H9 (cell line): Measurements from ENCODE around the gene TMPRSS6. TPM values are rescaled to one million over a fixed set of nuclear protein-coding genes. Genes with fewer than 3 reads are reported as not detected.

ENCODE experiments used
- DNase-seq: peaks from one replicate; pipeline ENCODE4 v3.0.0-alpha.2; 2017
- H2AFZ ChIP-seq: one replicate; pipeline ENCODE4 v1.6.1; 2013; ENCODE audit warnings: mild to moderate bottlenecking, low read length, control low read depth, moderate library complexity
- H2AK5ac ChIP-seq: 2 replicates; pipeline ENCODE4 v1.6.1; 2013; ENCODE audit warnings: low read length, control low read depth, mixed read lengths; ENCODE audit not compliant: insufficient read length
- H2BK120ac ChIP-seq: one replicate; pipeline ENCODE4 v1.6.1; 2013; ENCODE audit warnings: low read depth, mild to moderate bottlenecking, low read length, control low read depth, inconsistent platforms; ENCODE audit not compliant: poor library complexity, severe bottlenecking
- H2BK12ac ChIP-seq: 2 replicates; pipeline ENCODE4 v1.6.1; 2013; ENCODE audit warnings: low read length, control low read depth, mixed read lengths, low read depth; ENCODE audit not compliant: insufficient read length
- H2BK15ac ChIP-seq: 2 replicates; pipeline ENCODE4 v1.6.1; 2013; ENCODE audit warnings: low read depth, low read length, control low read depth
- H2BK20ac ChIP-seq: one replicate; pipeline ENCODE4 v1.6.1; 2013; ENCODE audit warnings: low read depth, mild to moderate bottlenecking, low read length, control low read depth, inconsistent platforms; ENCODE audit not compliant: poor library complexity, severe bottlenecking
- H2BK5ac ChIP-seq: 2 replicates; pipeline ENCODE4 v1.6.1; 2013; ENCODE audit warnings: low read length, control low read depth, mixed read lengths; ENCODE audit not compliant: insufficient read length
- H3K14ac ChIP-seq: 2 replicates; pipeline ENCODE4 v1.6.1; 2013; ENCODE audit warnings: low read length, control low read depth; ENCODE audit not compliant: insufficient read depth
- H3K18ac ChIP-seq: 2 replicates; pipeline ENCODE4 v1.6.1; 2013; ENCODE audit warnings: low read depth, mild to moderate bottlenecking, mixed read lengths, low read length, control low read depth; ENCODE audit not compliant: insufficient read length
- H3K23ac ChIP-seq: 2 replicates; pipeline ENCODE4 v1.6.1; 2013; ENCODE audit warnings: low read length, control low read depth, mixed read lengths, low read depth; ENCODE audit not compliant: insufficient read length
- H3K23me2 ChIP-seq: 2 replicates; pipeline ENCODE4 v1.6.1; 2013; ENCODE audit warnings: low read depth, mild to moderate bottlenecking, mixed read lengths, low read length, control low read depth; ENCODE audit not compliant: insufficient read length, poor library complexity, severe bottlenecking
- H3K27ac ChIP-seq: 2 replicates; pipeline ENCODE4 v1.5.1; 2013; ENCODE audit warnings: low read length, control low read depth, mixed read lengths, low read depth; ENCODE audit not compliant: insufficient read length
- H3K27me3 ChIP-seq: 2 replicates; pipeline ENCODE4 v1.6.1; 2013; ENCODE audit warnings: low read length, control low read depth, inconsistent platforms; ENCODE audit not compliant: insufficient read depth
- H3K4ac ChIP-seq: 2 replicates; pipeline ENCODE4 v1.6.1; 2013; ENCODE audit warnings: low read depth, mild to moderate bottlenecking, control low read depth, inconsistent platforms, low read length, moderate library complexity
- H3K4me1 ChIP-seq: 2 replicates; pipeline ENCODE4 v1.6.1; 2013; ENCODE audit warnings: low read length, control low read depth, inconsistent platforms; ENCODE audit not compliant: insufficient read depth
- H3K4me2 ChIP-seq: 2 replicates; pipeline ENCODE4 v1.6.1; 2013; ENCODE audit warnings: low read length, control low read depth, mixed read lengths; ENCODE audit not compliant: insufficient read length, insufficient read depth
- H3K56ac ChIP-seq: 2 replicates; pipeline ENCODE4 v1.6.1; 2013; ENCODE audit warnings: low read depth, mild to moderate bottlenecking, mixed read lengths, low read length, control low read depth; ENCODE audit not compliant: insufficient read length
- H3K79me1 ChIP-seq: 2 replicates; pipeline ENCODE4 v1.6.1; 2013; ENCODE audit warnings: low read depth, mild to moderate bottlenecking, moderate library complexity, low read length, control low read depth, inconsistent platforms; ENCODE audit not compliant: insufficient read depth, poor library complexity, severe bottlenecking
- H3K79me2 ChIP-seq: 2 replicates; pipeline ENCODE4 v1.6.1; 2013; ENCODE audit warnings: low read length, control low read depth, inconsistent platforms; ENCODE audit not compliant: insufficient read depth
- H3K9ac ChIP-seq: 2 replicates; pipeline ENCODE4 v1.6.1; 2013; ENCODE audit warnings: low read length, control low read depth, mixed read lengths; ENCODE audit not compliant: insufficient read length; ENCODE audit errors: extremely low read depth
- H3K9me3 ChIP-seq: one replicate; pipeline ENCODE4 v1.6.1; 2013; ENCODE audit warnings: low read depth, low read length, inconsistent platforms; ENCODE audit not compliant: control insufficient read depth
- H3T11ph ChIP-seq: one replicate; pipeline ENCODE4 v1.6.1; 2013; ENCODE audit warnings: mild to moderate bottlenecking, low read length, control low read depth, inconsistent platforms
- H4K20me1 ChIP-seq: one replicate; pipeline ENCODE4 v1.6.1; 2013; ENCODE audit not compliant: control insufficient read depth, insufficient read length, insufficient read depth
- H4K5ac ChIP-seq: 2 replicates; pipeline ENCODE4 v1.6.1; 2013; ENCODE audit warnings: low read depth, mild to moderate bottlenecking, mixed read lengths, low read length, control low read depth; ENCODE audit not compliant: insufficient read length
- H4K8ac ChIP-seq: replicated peaks from 2 replicates; pipeline ENCODE4 v1.6.1; 2013; ENCODE audit warnings: low read length, control low read depth, mixed read lengths, low read depth; ENCODE audit not compliant: insufficient read length
- H4K91ac ChIP-seq: 2 replicates; pipeline ENCODE4 v1.6.1; 2013; ENCODE audit warnings: low read depth, mild to moderate bottlenecking, moderate library complexity, mixed read lengths, low read length, control low read depth; ENCODE audit not compliant: insufficient read length
- H3K27ac Mint-ChIP-seq, 3 experiments: 2 replicates in 2 of 3; 3 replicates in 1 of 3; pipeline ENCODE4 v1.8.0; 2020 to 2021; ENCODE audit warnings: mixed read lengths in 3 of 3, mild to moderate bottlenecking in 1 of 3, moderate library complexity in 1 of 3
- H3K27me3 Mint-ChIP-seq: 2 replicates; pipeline ENCODE4 v1.8.0; 2021; ENCODE audit warnings: low read depth, mild to moderate bottlenecking, moderate library complexity, mixed read lengths
- H3K36me3 Mint-ChIP-seq, 3 experiments: 2 replicates in 2 of 3; 3 replicates in 1 of 3; pipeline ENCODE4 v1.8.0; 2020 to 2021; ENCODE audit warnings: low read depth in 3 of 3, mixed read lengths in 3 of 3; ENCODE audit not compliant: insufficient read depth in 1 of 3
- H3K4me1 Mint-ChIP-seq, 2 experiments: 2 replicates each; pipeline ENCODE4 v1.8.0; 2020; ENCODE audit warnings: mixed read lengths in 2 of 2
- H3K4me3 Mint-ChIP-seq, 2 experiments: 2 replicates in 1 of 2; 3 replicates in 1 of 2; pipeline ENCODE4 v1.8.0; 2020 to 2021; ENCODE audit warnings: mild to moderate bottlenecking in 2 of 2, mixed read lengths in 2 of 2, moderate library complexity in 1 of 2
- H3K9me3 Mint-ChIP-seq, 2 experiments: 2 replicates in 1 of 2; 3 replicates in 1 of 2; pipeline ENCODE4 v1.8.0; 2020; ENCODE audit warnings: mild to moderate bottlenecking in 2 of 2, mixed read lengths in 2 of 2, moderate library complexity in 1 of 2
- WGBS: extraction: QIAGEN DNeasy Blood & Tissue Kit; methylation state at CpG from one replicate; pipeline ENCODE4 v1.1.7; 2013; ENCODE audit warnings: missing lambda C conversion rate, low lambda C conversion rate, mixed read lengths; ENCODE audit not compliant: insufficient read length; ENCODE audit errors: extremely low coverage; 5-methylcytosine and 5-hydroxymethylcytosine counted together
- total RNA-seq: library from RNA; stranded (reverse); gene quantifications from 2 replicates; pipeline ENCODE4 v1.2.1, GENCODE V29; 2021
- TF ChIP-seq, protein P1 (sequence below): fragments of 200-600 bp; sonication (generic); conservative IDR thresholded peaks from 3 replicates; pipeline ENCODE4 v1.8.0; 2021; ENCODE audit warnings: antibody characterized with exemption, mild to moderate bottlenecking

Gene TMPRSS6
- total RNA-seq, 1 experiment from 2014 or later: not detected

DNA sequence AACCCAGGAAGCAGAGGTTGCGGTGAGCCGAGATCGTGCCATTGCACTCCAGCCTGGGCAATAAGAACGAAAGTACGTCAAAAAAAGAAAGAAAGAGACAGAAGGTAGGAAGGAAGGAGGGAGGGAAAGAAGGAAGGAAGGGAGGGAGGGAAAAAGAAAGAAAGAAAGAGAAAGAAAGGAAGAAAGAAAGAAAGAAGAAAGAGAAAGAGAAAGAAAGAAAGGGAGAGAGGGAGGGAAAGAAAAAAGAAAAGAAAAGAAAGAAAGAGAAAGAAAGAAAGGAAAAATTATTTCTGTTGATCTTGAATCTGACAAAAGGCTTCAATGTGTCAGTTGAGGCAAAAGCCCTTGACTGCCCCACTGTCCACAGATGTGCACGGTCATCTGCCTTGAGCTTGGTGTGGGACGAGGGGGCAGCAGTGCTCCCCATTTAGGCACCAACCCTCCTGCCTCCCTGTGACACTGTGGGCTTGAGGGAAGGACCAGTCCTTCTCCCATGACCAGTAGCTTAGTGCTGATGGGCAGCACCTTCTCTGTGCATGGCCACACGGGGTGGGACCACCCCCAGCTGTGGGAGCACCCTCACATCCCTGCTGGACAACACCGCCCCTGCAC is 33.6 kb downstream of the TMPRSS6 start:
- Histone ChIP-seq H2BK120ac (no peak overlapping the region), H4K5ac (no peak overlapping the region), H3K79me2 (no peaks in the 10 kb centered on the region), H3K79me1 (no peaks in the 10 kb centered on the region), H4K8ac (no peak overlapping the region), H3K9me3 (no peaks in the 10 kb centered on the region), H3K56ac (no peak overlapping the region), H2BK5ac (no peak overlapping the region), H2BK15ac (no peak overlapping the region), H3K4me2 (no peak overlapping the region), H3K27ac (no peak overlapping the region), H3K14ac (no peak overlapping the region), H3K27me3 (peaks cover 7% of the 10 kb centered on the region; the same call in 1 of the 2 replicates), H2BK20ac (no peak overlapping the region), H3K4me1 (no peaks in the 10 kb centered on the region; the same call in 1 of the 2 replicates), H2AK5ac (no peak overlapping the region), H4K91ac (no peak overlapping the region), H3K4ac (no peak overlapping the region), H2AFZ (no peak overlapping the region), H3K9ac (no peak overlapping the region), H4K20me1 (no peaks in the 10 kb centered on the region), H3K23ac (no peak overlapping the region), H3K23me2 (no peaks in the 10 kb centered on the region), H3T11ph (no peak overlapping the region), H2BK12ac (no peak overlapping the region), H3K18ac (no peak overlapping the region)
- Mint-ChIP-seq H3K27me3 (peaks cover 23% of the 10 kb centered on the region), H3K4me1 (peaks cover 10% of the 10 kb centered on the region in 2 experiments; a peak in 3 of 4 replicates), H3K27ac (no peak overlapping the region), H3K9me3 (no peaks in the 10 kb centered on the region), H3K36me3 (no peaks in the 10 kb centered on the region), H3K4me3 (no peak overlapping the region)
- DNase-seq: no peak
- TF ChIP-seq, protein P1, sequence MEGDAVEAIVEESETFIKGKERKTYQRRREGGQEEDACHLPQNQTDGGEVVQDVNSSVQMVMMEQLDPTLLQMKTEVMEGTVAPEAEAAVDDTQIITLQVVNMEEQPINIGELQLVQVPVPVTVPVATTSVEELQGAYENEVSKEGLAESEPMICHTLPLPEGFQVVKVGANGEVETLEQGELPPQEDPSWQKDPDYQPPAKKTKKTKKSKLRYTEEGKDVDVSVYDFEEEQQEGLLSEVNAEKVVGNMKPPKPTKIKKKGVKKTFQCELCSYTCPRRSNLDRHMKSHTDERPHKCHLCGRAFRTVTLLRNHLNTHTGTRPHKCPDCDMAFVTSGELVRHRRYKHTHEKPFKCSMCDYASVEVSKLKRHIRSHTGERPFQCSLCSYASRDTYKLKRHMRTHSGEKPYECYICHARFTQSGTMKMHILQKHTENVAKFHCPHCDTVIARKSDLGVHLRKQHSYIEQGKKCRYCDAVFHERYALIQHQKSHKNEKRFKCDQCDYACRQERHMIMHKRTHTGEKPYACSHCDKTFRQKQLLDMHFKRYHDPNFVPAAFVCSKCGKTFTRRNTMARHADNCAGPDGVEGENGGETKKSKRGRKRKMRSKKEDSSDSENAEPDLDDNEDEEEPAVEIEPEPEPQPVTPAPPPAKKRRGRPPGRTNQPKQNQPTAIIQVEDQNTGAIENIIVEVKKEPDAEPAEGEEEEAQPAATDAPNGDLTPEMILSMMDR: no peak
- no CpG with 5 or more reads among the region's 9 CpGs for WGBS
